NCI-H526 (cell line): Measurements from ENCODE around the gene PGBD5.

Source experiments
- DNase-seq, 2 experiments: peaks; one replicate each; lab custom pipeline; 2025; lab: John Stamatoyannopoulos, UW

PGBD5 gene

GRCh38 chr1:230301322-230301721, 124.8 kb downstream of the PGBD5 start:
- no peak for DNase-seq

- DNase-seq = no peak
Measured at GRCh38 chr1:230300322-230301301, 125.5 kb downstream of the PGBD5 start.

GRCh38 chr1:230299191-230300006, 126.7 kb downstream of the PGBD5 start:
- no peak for DNase-seq

- DNase-seq = no peak
Measured at GRCh38 chr1:230295367-230295766, 130.8 kb downstream of the PGBD5 start.

GRCh38 chr1:230293390-230293700, 132.8 kb downstream of the PGBD5 start:
- DNase-seq = no peak

- DNase-seq = peak; percentile 25 to 40
Measured at GRCh38 chr1:230292689-230293389, 133.3 kb downstream of the PGBD5 start.

- no peak for DNase-seq
Measured at GRCh38 chr1:230291731-230292620, 134.2 kb downstream of the PGBD5 start.

GRCh38 chr1:230289350-230289644, 136.8 kb downstream of the PGBD5 start:
- DNase-seq = no peak

GRCh38 chr1:230288641-230289349, 137.3 kb downstream of the PGBD5 start:
- no peak for DNase-seq

GRCh38 chr1:230287674-230288315, 138.3 kb downstream of the PGBD5 start:
- DNase-seq = no peak

GRCh38 chr1:230286890-230287269, 139.3 kb downstream of the PGBD5 start:
- DNase-seq = no peak

GRCh38 chr1:230286166-230286889, 139.8 kb downstream of the PGBD5 start:
- no peak for DNase-seq

GRCh38 chr1:230285351-230285750, 140.8 kb downstream of the PGBD5 start:
- no peak for DNase-seq

GRCh38 chr1:230284891-230285290, 141.2 kb downstream of the PGBD5 start:
- DNase-seq = no peak

- no peak for DNase-seq
Measured at GRCh38 chr1:230283678-230284077, 142.5 kb downstream of the PGBD5 start.

- DNase-seq = peak; percentile 20 to 36
Measured at GRCh38 chr1:230282157-230282556, 144.0 kb downstream of the PGBD5 start.

- DNase-seq = no peak
Measured at GRCh38 chr1:230281556-230281955, 144.6 kb downstream of the PGBD5 start.

- DNase-seq = no peak
Measured at GRCh38 chr1:230280906-230281413, 145.2 kb downstream of the PGBD5 start.

GRCh38 chr1:230280054-230280795, 145.9 kb downstream of the PGBD5 start:
- no peak for DNase-seq
